GM19328 (cell line): Measurements from ENCODE around the gene CCDC86.

Experiments
- ATAC-seq: cut with Tn5 transposase; IDR thresholded peaks from one replicate; pipeline ENCODE4 v1.9.1; 2021; ENCODE audit warnings: mild to moderate bottlenecking, moderate library complexity; ENCODE audit not compliant: unreplicated experiment

Gene CCDC86

DNA sequence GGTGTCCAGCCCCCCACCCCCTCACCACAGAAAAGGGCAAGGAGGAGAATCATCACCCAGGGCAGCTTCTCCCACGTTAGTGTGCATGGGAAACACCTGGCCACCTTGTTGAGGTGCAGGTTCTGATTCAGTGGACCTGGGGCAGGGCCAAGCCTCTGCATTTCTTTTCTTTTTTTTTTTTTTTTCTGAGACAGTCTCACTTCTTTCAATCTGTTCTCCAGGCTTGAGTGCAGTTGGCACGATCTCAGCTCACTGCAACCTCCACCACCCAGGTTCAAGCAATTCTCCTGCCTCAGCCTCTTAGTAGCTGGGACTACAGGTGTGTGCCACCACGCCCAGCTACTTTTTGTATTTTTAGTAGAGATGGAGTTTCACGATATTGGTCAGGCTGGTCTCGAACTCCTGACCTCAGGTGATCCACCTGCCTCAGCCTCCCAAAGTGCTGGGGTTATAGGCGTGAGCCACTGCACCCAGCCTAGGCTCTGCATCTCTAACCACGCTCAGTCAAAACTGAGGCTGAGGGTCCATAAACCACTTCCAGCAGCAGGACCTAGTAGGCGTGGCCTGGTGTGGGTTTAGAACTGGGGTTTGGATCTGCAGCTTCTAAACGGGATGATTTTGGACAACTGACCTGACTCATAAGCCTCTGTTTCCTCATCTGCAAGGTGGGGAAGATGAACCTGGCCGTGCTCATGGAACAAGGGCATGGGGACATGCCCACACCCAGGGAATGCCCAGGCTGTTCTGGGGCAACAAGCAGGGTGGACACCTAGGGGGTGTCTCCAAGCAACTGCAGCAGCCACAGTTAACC is 26.2 kb downstream of the CCDC86 start:
- ATAC-seq: no peak

- no peak for ATAC-seq
Observed at GRCh38 chr11:60868682-60869450, 27.0 kb downstream of the CCDC86 start.

- ATAC-seq: no peak
Observed at GRCh38 chr11:60869451-60869825, 27.5 kb downstream of the CCDC86 start.

- ATAC-seq: no peak
Observed at GRCh38 chr11:60870276-60870675, 28.4 kb downstream of the CCDC86 start.

DNA sequence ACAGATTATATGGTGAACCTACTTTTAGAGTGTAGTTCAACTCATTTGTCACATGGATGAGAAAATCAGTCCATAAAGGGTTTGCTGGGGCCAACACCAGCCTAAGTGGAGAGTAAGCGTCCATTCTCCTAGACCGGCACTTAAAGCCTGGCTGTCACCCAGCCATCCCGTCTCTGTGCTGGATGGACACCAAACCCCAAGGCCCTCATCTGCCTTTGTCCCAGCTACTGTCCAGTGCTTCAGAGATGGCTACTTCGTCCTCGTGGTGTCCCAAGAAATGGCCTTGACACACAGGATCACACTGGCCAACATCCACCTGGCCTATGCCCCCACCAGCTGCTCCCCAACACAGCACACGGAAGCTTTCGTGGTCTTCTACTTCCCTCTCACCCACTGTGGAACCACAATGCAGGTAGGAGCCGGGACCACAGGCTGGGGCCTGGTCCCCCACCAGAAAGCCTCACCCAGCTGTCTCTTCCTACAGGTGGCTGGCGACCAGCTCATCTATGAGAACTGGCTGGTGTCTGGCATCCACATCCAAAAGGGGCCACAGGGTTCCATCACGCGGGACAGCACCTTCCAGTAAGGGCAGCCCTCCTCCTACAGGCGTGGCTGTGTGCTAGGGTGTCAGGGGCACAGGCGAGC is 28.9 kb downstream of the CCDC86 start:
- no peak for ATAC-seq

DNA sequence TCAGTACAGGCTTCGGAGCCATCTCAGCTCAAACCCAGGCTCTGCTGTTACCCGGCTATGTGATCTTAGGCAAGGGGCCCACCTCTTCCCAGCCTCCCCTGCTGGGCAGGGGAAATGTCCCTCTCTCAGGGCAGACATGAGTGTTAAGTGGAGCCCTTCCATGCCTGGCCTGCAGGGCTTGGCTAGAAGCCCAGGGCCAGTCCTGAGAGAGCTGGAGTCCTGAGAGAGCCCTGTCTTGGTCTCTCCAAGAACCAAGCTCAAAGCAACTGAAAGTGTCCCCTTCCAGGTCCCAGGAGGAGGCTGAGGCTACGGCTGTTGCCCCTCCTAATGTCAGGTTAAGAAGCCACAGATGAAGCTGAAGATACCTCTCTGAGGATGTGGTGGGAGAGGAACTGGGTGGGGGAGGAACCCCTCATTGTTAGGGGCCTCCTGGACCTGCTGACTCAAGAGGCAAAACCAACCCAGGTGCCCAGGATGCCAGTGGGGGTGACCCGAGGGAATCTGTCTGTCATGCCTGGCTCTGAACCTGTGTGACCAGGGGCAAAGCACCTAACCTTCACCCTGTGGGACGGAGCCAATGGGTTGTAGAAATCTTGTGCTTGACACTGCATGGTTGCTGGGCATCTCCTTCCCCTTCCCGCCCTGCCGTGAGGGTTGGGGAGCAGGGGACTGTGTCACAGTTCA is 29.6 kb downstream of the CCDC86 start:
- no peak for ATAC-seq

DNA sequence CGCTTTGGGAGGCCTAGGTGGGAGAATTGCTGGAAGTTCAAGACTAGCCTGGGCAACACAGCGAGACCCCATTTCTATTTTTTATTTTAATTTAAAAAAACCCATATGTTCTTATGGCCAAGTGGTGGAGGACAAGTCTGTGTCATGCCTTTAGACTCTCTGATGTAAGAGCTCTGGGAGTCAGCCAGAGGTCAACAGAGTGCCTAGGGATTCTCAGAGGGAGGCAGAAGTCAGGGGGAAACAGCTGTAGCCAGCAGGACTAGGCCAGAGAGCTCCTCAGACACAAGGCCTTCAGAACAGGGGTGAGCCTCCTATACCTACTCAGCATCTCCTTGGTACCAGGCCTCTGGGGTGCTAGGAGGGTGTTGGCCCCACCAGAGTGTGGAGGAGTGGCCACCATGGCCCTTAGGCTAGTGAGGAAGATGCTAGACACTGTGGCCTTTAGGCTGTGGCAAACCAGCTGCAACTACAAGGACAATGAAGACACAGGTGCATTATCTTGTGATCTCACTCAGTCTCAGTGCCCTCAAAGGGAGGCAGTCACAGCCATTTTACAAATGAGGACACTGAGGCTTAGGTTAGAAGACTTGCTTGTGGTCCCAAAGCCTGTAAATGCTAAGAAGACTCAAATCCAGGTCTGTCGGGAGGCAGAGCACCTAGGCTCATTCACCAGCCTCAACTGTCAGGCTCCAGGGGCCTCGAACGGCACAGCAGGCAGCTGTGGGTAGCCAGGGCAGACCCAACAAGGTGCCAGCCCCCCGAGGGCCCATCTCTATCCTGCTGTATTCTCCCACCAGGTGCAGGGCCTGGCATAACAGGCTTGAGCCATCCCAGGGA is 30.4 kb downstream of the CCDC86 start:
- ATAC-seq: no peak

DNA sequence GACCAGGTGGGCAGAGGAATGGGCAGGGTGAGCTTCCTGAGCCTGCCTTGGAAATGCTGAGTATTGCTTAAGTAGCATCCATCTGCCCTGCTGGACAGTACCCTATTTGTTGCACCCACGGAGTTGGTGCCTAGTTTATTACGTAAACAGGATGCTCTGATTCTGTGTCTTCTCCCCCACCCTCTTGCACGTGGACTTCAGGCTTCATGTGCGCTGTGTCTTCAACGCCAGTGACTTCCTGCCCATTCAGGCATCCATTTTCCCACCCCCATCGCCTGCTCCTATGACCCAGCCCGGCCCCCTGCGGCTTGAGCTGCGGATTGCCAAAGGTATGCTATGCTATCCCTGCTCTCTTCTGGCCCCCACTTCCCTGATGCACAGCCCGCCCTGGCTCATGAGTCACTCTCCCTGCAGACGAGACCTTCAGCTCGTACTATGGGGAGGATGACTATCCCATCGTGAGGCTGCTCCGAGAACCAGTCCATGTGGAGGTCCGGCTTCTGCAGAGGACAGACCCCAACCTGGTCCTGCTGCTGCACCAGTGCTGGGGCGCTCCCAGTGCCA is 31.1 kb downstream of the CCDC86 start:
- no peak for ATAC-seq

GRCh38 chr11:60873533-60873932 is 31.6 kb downstream of the CCDC86 start:
- ATAC-seq: no peak

DNA sequence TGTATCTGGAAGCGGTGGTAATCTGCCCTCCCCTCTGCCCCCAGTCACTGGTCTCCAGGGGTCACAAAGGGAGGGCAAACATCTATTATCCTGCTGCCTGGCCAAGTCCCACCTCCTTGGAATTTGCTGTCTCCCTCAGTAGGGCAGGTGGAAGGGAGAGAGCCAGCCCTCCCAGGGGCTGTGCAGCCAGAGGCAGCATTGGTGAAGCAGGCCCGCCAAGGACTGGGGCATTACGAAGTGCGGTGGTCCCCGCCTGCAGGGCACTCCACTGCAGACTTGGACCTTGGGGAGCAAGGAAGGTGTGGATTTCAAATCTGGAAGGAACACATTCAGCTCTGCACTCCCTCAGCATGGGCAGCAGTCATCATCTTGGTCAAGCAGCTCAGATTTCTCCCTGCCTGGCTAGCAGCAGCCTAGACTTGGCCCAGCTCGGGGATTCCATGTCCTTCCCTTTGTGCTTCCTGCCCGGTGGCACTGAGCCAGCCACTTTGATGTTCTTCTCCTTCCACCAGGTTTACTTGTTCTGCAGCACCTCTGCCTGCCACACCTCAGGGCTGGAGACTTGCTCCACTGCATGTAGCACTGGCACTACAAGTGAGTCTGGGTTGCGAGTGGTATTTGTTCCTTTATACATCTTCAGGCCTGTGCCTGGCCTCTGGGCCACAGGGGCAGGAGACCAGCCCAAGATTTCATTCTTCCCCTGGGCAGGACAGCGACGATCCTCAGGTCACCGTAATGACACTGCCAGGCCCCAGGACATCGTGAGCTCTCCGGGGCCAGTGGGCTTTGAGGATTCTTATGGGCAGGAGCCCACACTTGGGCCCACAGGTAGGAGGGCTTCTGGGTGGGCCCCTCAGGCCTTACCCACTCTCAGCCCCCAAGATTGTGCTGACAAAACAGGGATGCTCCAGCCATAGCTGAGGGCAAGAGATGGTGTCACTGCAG is 32.8 kb downstream of the CCDC86 start:
- ATAC-seq: no peak

- ATAC-seq: no peak
Observed at GRCh38 chr11:60875366-60876167, 33.7 kb downstream of the CCDC86 start.

DNA sequence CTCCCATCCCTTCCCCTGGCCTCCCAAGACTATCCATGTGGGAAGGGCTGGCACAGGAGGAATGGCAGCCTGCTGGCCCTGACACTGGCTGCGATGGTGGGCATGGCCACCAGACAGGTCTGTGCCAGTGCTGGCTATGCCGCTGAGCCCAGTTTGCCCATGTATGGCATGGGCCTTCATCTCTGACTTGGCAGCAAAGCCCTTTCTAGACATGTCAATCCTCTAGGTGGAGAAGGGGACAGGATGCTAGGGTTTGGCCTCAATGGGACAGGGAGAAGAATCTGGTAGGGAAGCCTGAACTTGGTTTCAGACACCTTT is 34.2 kb downstream of the CCDC86 start:
- ATAC-seq: no peak

- ATAC-seq: no peak
Observed at GRCh38 chr11:60878245-60879101, 36.6 kb downstream of the CCDC86 start.

GRCh38 chr11:60879104-60879503 is 37.2 kb downstream of the CCDC86 start:
- ATAC-seq: no peak

DNA sequence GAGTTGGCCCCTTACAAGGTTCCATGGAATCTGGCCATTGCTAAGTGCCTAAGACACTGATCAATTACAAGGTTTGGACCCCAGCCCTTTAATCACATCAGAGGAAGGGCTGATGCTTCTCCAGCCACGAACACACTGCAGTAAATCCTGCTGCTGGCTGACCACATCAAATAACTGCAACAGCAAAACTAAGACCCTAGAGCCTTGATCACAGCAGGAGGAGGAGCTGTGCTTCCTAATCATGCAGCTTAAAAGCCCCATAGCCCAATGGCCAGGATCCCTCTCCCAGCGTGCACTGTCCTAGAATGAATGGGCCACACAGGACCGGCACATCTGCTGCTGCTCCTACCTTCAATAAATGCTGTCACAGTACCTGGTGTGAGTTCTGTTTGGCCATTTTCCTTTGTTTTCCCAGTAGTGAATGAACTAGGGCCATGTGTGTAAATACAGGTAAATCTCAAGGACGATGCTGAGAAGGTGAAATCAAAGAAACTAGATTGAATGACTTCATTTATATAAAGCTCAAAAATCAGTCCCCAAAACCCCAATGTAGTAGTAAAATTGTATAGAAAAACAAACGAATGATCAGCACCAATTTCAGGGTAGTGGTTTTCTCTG is 38.2 kb downstream of the CCDC86 start:
- no peak for ATAC-seq

GRCh38 chr11:60880643-60881282 is 38.9 kb downstream of the CCDC86 start:
- ATAC-seq: no peak
